DMS114 treated with DMSO at 0.1 percent for 48 hours (cell line): Measurements from ENCODE around the gene MGAT4B.

Experiments used
- DNase-seq: peaks from one replicate; lab custom pipeline; 2025; ENCODE audit not compliant: unreplicated experiment; lab: John Stamatoyannopoulos, UW

Gene MGAT4B

GRCh38 chr5:179749857-179750508 lies 56.7 kb downstream of the MGAT4B start:
- DNase-seq = no peak

- DNase-seq = no peak
These were observed 58.9 kb downstream of the MGAT4B start for GRCh38 chr5:179747811-179748210.
